Vagina (tissue), 2 donors: ENCODE measurements around the gene DSPP.

Experiments
- CTCF ChIP-seq, 3 experiments: fragments of 450-650 bp in 2 of 3; fragments of 200-600 bp in 1 of 3; sonication (generic) in 1 of 3; IDR thresholded peaks; one replicate each; pipeline ENCODE4 v1.5.1; 2017 to 2019; ENCODE audit warnings: antibody characterized with exemption in 3 of 3, mild to moderate bottlenecking in 2 of 3, moderate library complexity in 2 of 3
- POLR2A ChIP-seq, 2 donors: fragments of 450-650 bp; IDR thresholded peaks; one replicate each; pipeline ENCODE4 v1.6.1; 2017; ENCODE audit warnings: antibody characterized with exemption in 2 of 2, mild to moderate bottlenecking in 2 of 2, moderate library complexity in 2 of 2
- POLR2AphosphoS5 ChIP-seq, 2 donors: sonication (generic); formaldehyde crosslinking; IDR thresholded peaks; one replicate each; pipeline ENCODE4 v1.9.0; 2017; ENCODE audit warnings: antibody characterized with exemption in 2 of 2, mild to moderate bottlenecking in 2 of 2, low read depth in 1 of 2; ENCODE audit not compliant: insufficient read depth in 1 of 2

GRCh38 chr4:87570290-87570805, 38.0 kb upstream of the DSPP start:
- TF ChIP-seq CTCF (IDR thresholded peaks at IDR 0.05), result no peak
- TF ChIP-seq POLR2AphosphoS5 (IDR thresholded peaks at IDR 0.05; ENCODE audit: insufficient read depth in 1 of 2, low read depth in 1 of 2), result no peak
- no peak for TF ChIP-seq POLR2A (IDR thresholded peaks at IDR 0.05)
